GM21737 (cell line): Measurements from ENCODE around the gene DAB2.

ENCODE experiments used
- ATAC-seq: cut with Tn5 transposase; IDR thresholded peaks from one replicate; pipeline ENCODE4 v1.9.1; 2021; ENCODE audit warnings: mild to moderate bottlenecking, moderate library complexity; ENCODE audit not compliant: unreplicated experiment

DAB2 gene

DNA sequence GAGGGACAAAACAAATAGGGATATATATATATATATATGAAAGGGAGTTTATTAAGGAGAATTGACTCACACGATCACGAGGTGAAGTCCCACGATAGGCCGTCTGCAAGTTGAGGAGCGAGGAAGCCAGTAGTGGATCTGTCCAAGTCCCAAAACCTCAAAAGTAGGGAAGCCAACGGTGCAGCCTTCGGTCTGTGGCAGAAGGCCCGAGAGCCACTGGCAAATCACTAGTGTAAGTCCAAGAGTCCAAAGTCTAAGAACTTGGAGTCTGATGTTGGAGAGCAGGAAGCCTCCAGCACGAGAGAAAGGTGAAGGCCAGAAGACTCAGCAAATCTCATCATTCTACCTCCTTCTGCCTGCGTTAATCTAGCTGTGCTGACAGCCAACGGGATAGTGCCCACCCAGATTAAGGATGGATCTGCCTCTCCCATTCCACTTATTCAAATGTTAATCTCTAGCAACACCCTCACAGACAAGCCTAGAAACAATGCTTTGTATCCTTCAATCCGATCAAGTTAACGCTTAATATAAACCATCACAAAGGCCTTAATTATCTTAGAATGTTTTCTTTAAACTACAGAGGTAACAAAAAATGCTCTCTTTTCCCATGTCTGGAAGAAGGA lies 23.8 kb upstream of the DAB2 start:
- no peak for ATAC-seq

DNA sequence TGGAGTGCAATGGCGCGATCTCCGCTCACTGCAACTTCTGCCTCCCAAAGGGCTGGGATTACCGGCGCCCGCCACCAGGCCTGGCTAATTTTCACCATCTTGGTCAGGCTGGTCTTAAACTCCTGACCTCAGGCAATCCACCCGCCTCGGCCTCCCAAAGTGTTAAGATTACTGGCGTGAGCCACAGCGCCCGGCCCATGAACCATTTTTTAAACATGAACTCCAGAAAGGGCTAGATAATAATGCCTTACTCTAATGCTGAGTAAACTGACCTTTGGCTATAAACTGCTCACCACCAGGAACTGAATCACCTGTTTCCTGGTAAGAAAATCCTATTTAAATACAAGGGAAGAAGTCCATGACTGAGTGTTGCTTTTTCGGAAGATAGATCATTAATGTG lies 23.2 kb upstream of the DAB2 start:
- ATAC-seq: no peak

DNA sequence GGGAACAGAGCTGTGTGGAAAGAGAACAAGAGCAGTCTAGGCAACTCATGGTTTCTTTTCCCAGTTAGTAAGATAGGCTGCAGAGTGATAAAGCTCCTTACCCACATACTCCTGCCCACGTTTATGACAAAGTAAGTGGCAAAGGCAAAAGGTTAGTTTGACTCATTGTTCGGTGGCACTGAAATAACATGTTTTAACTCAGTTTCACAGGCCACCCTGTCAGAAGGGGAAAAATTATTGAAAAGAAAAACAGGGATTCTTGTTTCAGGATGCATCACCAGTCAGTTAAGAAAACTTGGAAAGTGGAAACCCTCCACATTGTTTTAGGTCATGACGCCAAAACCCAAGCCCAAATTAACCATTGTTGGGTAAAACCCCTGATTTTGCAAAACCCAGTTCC lies 22.3 kb upstream of the DAB2 start:
- no peak for ATAC-seq

DNA sequence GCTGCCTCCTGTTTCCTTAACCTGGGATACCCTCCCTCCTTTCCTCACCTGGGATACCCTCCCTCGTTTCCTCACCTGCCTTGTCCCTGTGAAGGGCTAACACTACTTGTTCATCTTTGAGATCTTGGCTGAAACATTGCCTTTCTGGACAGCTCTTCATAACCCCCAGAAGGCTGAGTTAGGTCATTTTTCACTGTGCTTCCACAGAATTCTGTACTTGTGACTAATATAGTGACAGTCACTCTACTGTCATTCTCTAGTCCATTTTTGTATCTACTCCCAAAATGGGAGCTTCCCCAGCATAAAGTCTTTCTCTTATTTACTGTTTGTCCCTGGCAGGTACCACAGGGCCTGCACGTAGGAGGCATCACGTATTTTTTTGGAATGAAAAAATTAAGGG lies 21.5 kb upstream of the DAB2 start:
- no peak for ATAC-seq

DNA sequence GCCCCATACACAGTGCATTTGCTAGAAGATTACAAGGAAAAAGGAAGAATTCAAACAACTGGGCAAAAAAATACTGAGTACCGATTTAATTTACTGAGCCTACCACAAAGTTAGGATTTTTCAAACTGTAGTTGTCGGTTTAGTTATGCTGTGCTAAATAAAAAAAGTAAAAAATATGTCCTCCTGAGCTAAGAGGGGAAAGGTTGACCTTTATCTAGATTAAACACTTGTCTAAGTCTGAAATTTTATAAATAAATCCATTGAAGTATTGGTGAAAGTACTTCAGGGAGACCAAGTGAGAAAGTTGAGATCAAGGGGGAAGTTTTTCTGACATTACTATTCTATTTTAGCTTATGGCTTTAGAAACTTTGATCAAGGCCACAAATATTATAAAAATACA lies 19.1 kb upstream of the DAB2 start:
- no peak for ATAC-seq

DNA sequence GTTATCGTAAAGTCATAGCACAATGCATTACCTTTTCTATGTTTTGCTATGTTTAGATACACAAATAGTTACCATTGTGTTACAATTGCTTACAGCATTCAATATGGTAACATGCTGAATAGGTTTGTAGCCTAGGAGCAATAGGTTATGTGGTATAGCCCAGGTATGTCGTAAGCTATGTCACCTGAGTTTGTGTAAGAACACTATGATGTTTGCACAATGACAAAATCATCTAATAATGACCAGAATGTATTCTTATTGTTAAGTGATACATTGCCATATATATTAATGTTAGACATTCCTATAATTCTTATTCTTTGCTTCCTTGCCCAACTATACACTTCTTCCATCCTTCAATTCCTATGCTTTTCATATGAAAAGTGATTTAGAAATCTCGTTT lies 18.2 kb upstream of the DAB2 start:
- no peak for ATAC-seq

DNA sequence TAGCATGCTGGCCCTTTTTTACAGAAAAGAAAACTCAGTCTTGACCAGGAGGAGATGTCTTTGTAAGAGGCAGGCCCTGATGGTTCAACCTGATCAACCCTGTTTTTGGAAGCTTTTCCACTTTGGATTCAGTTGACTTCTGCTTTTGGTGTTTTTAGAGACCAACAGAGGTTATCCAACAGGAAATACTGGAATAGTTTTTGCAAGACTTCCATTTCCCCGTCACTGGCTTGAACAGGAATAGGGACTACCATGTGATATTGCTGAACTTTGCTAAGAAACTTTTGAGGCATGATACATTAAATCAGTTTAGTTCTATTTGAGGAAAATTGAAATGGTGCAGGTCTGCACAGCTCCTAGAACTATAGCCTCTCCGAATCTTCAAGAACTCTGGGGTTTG lies 17.1 kb upstream of the DAB2 start:
- ATAC-seq: no peak

DNA sequence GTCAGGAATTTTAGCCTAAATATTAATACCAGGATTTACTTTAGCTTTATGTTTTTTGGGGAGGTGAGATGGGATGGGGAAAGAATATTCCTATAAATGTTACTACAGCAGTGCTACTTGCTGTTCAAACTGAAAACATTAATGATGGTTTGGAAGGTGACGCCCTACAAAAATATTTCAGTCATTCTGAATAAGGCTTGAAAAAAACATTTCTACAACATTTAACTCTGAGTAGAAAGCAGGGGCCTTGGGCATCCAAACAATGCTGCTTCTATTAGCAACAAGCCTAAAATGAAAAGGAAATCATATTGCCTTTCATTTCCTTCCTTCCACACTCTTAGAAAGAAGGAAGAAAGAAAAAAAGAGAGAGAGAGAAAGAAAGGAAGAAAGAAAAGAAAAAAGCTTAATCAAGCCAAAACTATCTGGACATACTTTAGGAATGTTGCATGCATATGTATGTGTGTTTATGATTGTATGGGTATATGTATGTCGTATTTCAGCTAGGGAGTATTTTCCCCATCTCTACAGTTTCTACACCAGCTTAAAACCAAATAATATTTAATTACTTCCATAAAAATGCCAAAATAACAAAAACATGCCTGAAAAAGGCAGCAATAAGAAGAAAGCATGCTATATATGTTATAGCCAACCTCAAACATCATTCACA lies 16.3 kb upstream of the DAB2 start:
- ATAC-seq: no peak

DNA sequence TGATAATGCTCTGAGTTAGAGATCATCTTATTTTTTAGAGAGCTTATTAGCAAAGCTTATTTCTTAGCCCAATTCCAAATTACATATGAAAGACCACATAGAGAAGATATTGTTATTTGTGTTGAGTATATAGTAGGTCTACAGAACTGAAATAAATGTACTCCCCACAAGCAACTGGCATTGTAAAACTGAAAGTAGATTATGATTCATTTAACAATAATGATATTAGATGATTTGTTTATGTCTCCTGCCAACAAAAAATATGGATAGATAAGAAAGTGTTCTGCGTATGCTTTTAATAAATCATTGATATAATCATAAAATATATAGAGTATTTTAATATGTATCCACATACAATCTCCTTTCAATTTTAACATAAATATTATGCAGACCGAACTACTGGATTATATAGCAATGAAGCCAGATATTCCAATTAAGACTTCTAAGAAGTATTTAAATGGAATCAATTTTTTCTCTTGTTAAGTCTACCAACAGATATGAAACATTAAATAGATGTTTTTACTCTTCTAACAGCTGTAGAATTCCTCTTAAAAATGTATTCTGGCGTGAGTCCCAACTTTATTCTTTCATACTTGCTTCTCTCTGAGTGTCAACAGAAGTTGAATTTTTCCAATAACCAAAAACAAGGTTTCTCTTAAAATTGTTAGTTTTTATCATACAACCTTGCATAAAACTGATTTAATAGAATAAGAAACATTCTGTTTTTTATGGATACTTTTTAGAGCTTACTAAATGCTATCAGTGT lies 15.6 kb upstream of the DAB2 start:
- ATAC-seq: no peak

DNA sequence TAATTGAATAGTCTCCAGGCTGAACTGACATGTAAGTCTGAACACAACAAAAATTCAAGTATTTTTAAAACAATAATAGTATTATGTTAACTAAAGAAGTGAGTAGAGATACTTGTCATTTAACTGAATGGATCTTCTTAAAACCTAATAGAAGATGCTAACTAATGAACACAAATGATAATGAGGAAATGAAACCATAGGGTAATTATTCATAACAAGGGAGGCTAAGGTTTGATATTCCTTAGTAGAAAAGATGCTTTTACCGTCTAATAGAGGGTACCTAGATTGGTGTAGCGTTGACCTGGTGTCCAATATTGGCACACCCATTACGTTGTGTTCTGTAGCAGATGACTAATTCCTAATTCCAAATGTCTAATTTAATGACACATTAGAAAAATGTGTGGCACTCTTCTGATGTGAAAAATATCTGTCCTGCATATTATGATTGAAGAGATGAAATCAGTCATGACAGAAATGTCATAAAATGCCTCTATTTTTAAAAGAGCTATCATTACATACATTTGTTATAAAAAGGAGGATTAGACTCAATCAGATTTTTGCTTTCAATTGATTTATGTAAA lies 14.9 kb upstream of the DAB2 start:
- ATAC-seq: no peak

DNA sequence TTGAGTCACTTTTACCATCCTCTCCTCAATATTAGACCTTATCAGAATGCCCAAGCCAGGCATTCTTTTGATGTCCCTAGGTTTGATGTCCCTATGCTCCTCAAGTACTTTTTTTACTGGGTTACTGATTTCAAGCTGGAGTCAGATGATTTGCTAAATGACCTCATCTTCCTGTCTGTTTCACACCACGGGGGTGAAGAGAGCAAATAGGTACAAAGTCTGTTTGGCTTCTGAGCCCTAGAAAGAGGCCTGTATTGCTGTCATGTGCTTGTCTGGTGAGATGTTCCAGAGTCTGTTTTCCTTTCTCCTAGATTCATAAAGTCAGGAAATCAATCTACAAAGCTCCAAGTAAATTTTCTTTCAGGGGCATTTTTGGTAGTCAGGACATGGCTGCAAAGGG lies 12.7 kb upstream of the DAB2 start:
- ATAC-seq: no peak

DNA sequence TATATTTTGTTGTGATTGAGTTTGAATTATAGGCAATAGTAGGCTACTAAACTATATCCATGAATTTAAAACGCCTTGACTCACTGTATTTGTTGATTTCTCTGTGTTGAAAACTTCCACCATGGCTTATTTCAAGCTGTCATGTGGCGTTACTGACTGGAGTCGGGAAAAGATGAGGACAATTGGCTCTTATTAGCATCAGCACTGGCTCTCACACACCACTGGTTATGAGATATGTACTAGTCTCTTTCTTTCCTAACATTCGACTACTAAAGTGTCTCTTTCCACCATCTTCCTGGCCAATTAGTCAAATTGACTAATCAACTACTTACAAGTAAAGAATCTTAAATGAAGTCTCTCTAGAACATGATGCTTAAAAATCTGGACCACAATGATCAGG lies 9.1 kb upstream of the DAB2 start:
- ATAC-seq: no peak

DNA sequence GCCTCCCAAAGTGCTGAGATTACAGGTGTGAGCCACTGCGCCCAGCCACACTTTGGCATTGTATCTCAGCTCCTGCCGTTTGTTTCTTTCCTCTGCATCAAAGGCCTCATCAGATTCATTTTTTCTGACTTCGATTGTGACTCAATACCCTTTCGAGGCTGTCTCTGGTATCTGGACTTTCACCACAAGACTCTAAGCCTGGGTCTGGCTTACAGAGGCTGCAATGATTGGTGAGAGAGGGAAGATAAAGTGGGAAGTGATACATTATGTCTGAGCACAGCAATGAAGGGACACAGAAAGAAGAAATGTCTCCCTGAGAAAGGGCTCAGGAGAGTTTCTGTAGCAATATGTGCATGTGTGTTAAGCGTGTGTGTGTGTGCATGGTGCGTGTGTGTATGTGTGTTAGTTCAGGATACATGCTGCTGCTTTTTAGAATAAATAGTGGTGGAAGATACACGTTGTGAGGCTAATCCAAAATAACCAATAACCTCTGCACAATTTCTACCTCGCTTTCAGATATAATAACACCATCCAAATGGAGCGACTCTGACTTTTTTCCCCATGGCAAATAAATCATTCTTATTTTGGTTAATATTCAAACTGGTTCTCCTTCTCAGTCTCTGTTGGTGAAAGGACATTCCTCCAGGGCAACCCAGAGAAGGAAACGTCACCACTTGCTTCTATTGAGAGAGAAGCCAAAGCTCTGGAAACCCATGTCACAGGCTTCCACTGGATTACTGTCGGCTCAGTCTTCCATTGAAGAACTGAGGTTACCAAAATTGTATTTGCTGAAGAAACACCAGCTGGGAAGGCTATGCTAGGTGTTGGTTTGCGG lies 8.1 kb upstream of the DAB2 start:
- no peak for ATAC-seq

DNA sequence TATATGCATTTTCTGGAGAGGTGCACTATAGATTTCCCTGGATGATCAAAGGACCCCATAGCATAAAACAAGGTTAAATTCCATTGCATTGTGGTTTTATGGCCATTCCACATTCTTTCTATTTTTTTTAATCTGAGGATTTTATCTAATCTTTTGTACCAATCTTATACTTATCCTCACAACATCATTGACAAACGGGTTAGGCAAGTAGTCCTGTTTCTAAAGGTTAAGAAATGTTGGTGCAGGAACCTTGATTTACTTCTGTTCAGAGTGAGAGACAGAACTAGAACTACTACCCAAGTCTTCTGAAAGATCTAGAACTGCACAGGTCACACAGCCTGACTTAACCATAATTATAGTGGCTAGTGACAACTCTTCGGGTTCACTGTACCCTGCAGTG lies 5.7 kb upstream of the DAB2 start:
- ATAC-seq: no peak

DNA sequence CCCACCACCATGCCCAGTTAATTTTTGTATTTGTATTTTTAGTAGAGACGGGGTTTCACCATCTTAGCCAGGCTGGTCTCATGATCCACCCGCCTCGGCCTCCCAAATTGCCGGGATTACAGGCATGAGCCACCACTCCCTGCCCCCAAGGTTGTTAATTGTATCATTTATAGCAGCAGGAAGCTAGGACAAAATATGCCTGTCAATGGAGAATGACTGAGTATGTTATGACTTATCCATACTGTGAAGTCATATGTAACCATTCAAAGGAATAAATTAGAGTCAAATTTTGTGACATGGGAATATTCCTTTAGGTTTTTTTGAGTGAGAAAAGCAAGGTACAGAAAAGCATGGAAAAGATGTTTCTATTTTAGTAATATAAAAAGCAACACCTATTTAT lies 3.9 kb upstream of the DAB2 start:
- no peak for ATAC-seq

DNA sequence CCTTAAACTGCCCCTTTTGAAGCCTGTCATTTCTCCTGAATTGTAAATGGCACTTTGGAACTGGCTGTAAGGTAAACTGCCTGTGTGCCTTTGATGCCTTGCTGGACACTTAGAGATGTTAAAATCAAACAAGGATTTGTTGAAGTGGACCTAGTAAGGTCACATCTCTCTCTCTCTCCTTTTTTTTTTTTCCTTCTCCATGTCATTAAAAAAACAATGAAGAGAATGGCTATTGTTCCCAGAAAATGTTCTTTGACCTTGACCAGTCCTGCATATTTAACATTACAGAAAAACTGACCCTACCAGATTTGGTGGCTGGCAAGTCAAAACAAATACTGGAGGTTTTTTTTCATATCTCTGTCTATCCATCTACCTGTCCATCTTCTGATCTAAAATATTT lies 2.9 kb upstream of the DAB2 start:
- ATAC-seq: no peak

DNA sequence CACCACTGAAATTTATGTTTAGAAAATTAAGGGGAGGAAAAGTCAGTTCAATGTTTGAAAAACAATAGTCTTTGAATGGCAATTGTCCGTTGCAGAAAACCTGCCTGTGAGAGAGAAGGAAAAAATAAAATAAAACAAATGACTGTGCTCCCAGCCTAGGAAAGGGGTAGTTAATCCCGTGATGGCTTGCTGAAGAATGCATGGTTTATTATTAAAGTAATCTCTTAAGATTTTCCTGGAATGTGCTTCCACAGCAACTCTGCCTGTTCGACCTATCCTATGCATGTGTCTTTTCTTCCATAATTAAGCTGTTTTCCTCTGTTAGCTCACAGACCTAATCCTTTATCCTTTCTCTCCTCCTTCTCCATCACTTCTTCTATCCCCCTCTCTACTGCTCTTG lies 2.4 kb upstream of the DAB2 start:
- no peak for ATAC-seq

DNA sequence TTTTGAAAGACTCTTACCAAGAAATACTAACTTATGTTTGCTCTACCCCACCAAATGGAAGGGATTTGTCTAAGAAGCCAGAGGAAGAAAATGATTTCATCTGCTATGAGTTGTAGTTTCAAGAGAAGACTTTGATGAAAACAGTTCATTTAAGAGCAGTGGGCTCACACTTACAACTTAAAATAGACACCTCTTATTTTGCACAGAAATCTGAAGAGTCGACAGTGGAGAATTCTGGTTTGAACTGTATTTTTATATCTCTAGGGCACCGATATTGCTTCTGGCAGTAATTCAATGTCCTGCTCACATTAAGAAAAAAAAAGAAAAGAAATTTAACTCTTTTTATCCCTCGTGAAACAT lies 1.9 kb upstream of the DAB2 start:
- no peak for ATAC-seq

DNA sequence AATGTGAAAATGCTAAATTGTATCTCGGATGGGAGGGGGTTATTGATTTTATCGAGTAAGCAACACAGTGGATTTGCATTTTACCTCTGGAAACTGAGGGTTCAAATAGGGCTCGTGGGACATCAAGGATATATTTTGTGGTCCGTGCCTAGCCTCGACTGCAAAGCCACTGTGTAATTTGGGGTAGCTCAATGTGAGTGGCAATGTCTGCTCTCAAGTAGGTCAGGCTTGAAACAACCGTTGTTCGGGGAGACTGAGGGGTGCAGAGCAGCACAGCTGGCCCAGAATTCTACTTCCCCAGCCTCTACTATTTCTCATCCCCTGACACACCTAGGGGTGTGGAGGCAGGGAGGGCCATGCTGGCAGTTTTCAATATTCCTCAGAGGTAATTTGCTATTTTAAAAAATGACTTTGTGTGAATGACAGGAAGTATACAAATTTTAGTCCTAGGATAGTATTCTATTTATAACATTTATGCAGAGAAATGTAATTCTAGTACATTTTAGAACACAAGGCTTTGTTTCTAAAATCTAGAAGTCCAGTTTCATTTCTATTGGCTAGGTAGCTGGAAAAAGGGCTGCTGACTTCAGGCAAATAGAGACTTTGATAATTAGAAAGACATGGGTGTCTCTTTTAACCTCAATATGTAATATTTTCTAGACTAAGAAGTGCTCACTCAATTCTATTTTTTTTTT lies 1.4 kb upstream of the DAB2 start:
- no peak for ATAC-seq

DNA sequence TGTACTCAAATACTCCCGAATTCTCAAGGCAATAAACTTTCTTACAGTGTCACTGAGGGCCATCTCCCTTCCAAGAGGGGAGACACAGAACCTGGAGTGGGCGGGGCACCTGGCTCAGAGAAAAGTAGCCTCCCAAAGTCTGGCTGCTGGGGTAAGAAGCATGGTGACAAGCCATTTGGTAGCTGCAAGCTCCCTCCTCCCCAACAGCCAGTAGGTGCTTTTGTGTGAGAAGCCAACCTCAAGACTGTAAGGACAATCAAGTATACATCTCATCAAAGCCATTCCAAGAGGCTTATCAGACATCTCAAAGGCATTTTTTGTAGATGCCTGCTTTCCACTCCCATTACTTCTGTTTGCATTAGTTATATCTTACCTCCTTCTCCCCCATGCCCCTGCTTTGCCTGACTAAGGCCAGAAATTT lies 1.4 kb downstream of the DAB2 start:
- no peak for ATAC-seq
